HG03280 (cell line): ENCODE results near the gene UNC119.
"Not testable (repeated sequence)": the region's sequence is repeated elsewhere in the genome, so short reads cannot be mapped to it uniquely, and the experiment has no call there.

Experiments
- ATAC-seq: cut with Tn5 transposase; IDR thresholded peaks from one replicate; pipeline ENCODE4 v1.9.1; 2021; ENCODE audit warnings: mild to moderate bottlenecking, moderate library complexity; ENCODE audit not compliant: unreplicated experiment

UNC119 gene

DNA sequence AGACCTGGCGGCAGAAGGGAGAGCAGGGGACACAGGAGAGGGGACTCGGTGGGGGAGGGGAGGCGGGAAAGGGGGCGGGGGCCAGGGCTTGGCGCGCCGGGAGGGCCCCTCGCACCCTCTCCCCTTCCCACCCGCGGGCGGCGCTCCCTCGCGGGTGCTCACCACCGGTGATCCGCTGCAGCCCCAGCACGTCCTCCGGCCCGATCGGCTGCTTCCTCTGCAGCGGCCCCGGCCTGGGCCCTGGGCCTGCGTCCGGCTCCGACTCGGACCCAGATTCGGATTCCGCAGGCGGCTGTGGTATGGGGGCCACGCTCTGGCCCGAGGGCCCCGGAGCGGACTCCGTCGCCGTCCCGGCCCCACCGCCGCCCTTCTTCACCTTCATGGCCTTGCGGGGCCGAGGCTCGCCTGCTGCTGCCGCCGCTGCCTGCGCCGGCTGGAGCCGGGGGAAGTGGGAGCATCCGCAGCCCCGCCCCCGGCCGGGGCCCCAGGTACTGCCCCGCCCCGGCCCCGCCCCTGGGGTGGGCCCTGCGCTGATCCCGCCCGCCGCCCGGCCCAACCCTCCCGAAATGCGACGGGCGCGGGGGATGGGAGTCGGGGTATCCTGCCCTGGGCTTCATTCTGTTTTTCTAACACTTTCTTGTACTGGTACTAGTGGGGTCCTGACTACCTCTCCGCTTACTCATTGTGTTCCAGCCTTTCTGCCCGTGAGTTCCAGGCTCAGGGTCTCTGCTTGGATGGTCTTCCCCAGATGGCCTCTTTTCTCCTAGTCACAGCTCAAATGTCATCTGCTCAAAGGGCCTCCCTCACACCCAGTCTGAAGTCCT, at the start of gene UNC119:
UNC119 (minus strand) TSS at position 449 of the 824 bp plus-strand sequence; CDS start at position 382, 67 bp downstream.
- ATAC-seq, result peak; percentile 69

DNA sequence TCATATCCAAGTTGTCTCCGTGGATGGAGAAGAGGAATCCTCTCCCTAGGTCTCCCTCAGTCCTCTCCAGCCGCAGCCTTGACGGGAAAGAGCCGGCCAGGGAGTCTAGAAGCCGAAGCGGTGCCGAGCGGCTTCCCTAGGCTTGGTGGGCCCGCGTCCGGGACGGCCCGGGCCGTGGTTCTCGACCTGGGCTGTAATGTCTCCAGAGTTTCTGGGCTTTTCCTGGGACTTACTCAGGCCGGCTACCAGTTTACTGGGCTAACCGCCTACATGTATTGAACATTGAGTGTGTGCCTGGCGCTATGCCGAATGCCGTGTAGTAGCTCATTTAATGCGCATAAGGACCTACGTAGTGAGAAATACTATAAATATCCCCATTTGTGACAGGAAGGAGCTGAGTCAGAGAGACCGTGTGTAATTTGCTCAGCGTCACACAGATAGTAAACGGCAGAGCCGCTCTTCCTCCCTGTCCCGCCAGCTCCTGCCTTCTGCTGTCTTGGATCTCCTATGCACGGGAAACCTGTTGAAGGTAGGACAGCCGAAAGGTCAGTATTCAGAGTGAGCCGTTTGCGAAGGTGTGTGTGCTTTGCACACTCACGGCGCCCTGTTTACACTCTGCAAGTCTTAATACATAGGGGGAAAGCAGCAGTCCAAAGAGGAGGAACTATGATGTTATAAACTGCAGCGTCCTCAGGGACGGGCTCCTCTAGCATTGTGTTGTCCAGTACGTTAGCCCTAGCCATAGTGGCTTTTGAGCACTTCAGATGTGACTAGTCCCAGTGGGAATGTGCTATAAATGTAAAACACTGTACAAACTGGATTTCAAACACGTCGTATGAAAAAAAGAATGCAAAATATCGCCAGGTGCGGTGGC, 47.1 kb upstream of the UNC119 start:
- ATAC-seq, result peak; percentile 35

DNA sequence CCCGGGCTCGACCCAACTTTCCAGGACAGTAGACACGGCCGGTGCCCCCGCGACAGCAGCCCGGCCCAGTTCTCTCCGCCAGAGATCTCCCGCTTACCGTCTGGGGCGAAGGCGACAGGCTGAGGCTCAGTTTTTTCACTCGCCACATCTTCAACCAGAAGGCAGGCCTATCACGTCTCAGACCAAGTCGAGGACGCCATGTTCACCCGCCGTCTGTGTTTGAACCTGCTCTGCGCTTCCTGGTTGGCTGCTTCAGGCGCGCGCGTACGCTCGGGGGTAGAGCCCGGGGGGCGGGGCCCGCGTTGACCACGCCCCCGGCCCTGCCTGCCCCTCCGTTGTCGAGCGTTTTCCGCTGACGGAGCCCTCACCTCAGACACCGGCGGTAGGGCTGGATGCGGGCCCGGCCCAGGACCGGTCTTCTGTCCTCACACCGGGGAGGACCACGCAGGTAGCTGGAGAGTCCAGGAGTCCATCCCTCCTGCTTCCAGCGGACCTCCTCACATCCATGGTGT, 46.4 kb upstream of the UNC119 start, which contains the start of gene SPAG5:
SPAG5 (minus strand) TSS at position 227 of the 512 bp plus-strand sequence; CDS start at position 148, 79 bp downstream.
- peak; percentile 85 for ATAC-seq

DNA sequence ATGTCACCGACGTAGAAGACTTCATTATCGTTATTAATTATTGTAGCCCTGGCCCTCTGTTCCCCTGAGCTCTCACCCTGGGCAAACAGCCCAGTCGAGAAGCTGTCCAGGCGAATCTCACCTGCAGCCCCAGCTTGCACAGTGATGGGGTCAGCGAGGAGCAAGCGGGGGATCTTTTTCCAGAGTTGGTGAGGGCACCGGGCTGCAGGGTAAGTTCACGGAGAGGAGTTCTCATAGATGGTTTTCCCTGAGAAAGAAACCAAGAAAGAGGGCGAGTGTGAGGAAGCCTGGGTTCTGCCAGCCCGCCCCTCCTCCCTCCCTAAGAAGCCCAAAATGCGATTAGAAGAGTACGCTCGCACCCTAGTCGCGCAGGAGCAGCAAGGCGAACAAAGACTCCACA, 46.0 kb upstream of the UNC119 start:
- ATAC-seq, result peak; percentile 1

DNA sequence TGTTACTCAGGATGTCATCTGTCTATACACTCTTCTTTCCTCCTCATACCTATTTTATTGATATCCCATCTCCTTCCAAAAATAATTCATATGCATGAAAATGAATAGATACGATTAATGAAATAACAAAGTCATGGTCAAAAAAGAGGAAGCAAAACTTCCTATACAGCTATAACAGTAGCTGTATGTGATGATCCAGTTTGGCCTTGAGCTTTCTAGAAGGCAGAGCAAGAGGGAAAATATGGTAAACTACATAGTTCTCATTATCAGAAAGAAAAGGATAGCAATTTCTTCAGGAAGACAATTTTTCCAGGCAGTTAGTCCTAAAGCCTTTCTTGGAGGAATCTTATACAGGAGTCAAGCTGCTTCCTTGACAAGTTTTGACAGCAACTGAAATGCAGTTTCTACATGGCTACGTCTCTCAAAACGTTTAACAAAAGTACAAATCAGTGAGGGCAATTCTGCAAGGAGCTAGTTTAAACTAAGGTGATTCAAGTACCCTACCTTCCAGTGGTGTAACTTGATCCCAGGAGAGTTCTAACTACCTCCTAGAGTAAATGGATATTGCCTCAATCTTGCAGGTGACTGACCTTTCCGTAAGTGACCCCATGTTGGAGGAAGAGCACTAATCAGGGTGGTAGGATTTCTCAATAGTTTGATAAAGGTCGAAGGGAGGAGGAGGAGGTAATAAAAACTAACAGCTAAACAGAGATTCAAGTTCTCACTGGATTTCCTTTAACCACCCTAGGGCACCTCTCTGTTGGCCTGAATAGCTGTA, 45.4 kb upstream of the UNC119 start:
- ATAC-seq, result no peak

DNA sequence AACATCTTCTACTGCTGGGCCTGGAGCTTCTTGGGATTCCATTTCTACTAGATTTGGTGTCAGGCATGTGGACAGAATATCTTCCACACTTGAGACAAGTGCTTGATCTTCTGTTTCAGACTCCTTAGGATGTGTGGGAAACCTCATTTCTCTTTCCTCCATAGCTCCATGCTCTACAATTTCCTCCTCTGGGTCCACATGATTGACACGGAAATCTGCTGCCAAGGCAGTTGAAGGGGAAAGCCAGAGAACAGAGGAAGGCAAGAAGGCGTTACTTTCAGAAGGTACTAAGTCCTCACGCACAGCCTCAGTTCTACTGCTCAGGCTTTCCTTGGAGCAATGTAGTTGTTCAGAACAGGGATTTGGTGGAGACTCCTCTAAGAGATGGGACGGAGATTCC, 39.8 kb upstream of the UNC119 start:
- no peak for ATAC-seq

DNA sequence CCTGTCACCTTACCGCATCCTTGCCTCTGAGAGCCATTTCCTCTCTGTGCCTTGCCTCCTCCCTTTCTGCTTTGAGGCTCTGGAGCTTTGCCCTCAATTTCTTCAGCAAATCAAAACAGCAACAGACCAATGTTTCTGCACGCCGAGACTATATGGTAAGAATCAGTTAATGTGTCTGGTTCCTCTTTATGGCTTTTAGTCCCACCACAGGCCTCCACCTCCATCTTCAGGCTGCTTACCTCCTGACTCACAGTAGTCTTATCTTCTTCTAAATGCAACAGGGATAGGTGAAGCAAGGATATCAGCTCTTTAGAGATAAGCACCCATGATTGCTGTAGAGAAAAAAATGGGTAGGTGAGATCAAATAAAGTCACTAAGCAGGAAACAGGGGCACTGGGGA, 33.4 kb upstream of the UNC119 start:
- ATAC-seq, result no peak

DNA sequence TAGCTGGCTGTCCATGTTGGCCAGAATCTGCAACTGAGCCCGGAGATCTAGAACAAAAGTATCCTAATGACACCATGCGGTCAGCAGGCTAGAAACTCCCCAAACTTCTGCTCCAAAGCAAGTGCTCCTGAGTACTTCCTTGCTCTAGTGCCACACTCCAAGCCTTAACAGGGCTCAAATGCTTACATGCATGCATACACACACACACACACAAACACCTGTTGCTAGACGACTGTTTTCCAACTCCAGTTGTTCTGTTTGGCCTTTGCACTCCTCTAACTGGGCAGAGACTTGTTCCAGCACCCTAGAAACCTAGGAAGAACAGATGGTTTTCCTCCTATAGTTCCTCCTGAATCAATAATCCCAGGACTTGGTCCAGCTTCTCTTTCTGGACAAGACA, 32.0 kb upstream of the UNC119 start:
- no peak for ATAC-seq

DNA sequence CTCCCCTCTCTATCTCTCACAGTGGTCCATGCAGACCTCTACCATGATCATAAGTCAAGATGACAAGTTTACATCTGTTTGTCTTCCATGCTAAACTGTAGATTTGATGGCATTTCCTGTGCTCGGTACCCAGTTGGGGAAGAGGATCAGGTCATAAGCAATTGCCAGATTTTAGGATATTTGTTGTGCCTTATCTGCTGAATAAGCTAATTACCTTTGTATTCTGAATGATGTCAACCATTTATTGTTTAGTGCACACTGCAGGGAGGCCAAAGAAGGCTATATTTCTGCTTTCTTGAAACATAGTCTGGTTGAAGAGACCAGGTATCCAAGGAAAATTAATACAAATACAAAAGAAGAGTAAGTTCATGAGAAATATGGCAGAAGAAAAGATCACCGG, 30.1 kb upstream of the UNC119 start:
- no peak for ATAC-seq

DNA sequence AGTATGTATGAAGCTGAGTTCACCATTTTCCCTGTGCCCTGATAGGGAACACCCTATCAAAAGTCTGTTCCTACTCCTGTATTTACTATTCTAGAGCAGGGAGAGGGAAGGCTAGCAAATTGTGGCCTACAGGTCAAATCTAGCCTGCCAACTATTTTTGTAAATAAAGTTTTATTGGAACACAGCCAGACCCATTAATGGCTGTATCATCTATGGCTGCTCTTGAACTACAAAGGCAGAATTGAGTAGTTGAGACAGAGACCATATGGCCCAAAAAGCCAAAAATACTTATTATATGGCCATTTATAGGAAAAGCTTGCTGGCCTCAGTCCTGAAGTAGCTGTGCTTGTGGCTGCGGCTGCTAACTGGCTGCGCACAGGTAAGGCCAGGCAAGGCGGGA, 28.5 kb upstream of the UNC119 start:
- ATAC-seq, result no peak

DNA sequence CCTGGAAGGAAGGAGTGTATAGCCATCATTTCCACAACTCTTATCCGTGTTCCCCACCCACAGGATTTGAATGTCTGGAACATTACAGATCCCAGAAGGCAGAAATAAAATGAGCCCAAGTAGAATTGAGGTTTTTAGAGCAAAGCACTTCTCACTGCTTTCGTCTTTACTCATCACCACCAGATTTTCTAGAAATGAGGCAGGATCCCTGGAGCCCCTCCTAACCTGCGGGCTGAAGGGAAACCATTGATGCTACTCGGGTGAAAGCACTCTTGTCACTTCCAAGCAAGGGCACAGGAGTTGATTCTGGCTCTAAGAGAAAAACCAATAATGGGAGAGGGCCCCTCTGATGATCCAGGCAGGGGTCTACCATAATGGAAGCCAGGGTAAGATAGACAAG, 27.1 kb upstream of the UNC119 start:
- no peak for ATAC-seq

DNA sequence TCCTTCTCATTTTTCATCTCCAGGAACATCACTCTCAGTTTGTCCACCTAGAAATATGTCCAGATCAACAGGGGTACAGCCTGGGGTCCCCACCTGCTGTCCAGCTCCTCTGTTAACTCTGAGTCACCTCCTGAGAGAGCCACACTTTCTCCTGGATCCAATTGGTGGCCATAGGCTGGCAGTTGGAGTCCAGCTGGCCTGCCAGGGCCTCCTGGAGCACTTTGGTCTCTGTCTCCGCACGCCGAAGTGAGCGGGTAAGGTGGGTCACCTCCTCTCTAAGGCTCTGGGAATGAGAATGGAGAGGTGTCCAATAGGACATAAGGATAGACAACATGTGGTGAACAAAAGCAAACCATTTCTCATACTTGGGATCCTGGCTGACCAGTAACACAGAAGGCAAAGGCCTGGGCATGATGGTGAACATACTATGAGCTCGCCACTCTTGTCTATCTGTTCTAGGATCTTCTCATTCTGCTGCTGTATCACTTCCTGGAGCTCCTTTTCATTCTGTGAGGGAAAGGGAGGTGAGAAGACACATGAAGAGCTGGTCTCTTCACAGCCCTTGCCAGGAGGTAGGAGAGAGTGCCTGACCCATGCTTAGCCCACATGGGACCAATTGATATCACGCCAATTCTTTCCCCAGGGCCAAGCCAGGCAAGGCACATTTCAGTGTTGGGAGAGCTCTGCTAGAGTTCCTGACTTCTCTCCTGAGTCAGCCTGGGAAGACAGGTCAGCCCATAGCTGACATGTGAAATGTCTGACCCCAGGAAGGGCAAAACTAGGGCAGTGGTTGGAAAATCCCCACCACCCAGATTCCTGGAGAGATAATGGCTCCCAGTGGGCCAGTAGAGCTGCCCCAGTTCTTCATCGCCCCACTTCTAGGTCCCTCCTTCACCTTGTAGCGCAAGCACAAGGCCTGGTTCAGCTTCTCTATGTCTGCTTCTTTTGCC, 26.1 kb upstream of the UNC119 start:
- ATAC-seq, result no peak

DNA sequence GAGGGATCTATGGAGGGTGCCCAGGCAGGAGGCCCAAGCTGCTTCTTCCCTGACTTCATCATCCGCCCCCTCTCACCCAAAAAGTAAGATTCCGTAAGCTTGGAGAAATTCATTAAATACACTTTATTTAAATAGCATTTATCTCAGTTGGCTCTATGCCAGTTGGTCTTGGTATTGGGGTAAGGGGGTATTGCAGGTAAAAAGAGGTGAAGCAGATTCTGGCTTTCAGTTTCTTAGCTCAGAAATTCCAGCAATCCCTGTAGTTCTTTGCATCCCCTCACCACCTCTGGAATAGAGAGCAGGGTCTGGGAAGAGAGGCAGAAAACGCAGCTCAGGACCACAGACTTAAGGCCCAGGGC, 25.0 kb upstream of the UNC119 start:
- ATAC-seq, result no peak

DNA sequence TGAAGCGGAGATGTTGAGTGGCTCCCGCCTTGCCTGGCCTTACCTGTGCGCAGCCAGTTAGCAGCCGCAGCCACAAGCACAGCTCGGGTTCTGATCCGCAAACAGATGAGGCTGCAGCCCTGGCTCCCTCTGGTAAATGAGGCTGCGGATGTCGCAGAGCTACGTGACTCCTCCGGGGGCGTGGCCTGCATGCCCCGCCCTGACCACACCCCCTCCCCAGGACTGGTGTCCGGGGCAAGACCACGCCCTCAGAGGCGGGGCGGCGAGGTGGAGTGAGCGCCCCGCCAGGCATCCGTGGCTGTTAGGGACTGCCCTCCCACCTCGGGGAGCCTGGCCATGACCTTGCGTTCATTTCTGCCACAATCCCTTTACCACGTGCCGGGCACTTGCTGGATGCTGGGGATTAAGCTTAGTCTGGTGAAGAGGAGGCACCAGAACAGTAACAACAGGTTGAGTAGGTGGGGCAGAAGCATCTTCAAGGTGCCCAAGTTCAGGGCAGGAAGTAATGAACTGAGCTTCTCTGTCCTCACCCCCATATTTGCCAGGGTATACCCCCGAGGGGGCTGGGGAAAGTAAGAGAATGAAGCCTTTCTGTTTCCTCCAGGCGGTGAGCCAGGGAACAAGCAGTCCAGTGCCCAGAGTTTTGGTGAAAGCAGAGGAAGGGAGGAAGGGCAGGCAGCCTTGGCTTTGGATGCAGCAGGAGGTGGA, 24.5 kb upstream of the UNC119 start, which contains the start of gene ALDOC:
ALDOC (minus strand) TSS at position 138 of the 708 bp plus-strand sequence. CDS start 1,363 bp downstream, outside the sequence.
- peak; percentile 86 for ATAC-seq

DNA sequence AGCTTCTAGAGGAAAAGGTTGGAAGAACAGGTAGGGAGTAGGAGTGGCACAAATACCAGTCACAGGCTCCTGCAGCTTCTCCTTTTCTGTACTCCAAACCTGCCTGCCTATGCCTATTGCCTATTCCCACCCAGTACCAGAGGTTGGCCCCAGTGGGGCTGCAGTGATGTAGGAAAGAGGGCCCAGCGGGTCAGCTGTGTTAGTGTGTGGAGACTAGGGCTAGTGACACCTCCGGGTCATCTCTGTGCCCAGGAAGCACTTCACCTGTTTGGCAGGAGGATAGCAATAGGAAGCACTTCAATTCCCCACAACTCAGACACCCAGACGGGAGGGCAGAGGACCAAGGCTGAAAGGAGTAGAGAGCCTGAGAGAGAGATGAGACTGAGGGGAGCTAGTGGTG, 23.6 kb upstream of the UNC119 start:
- ATAC-seq, result not testable (repeated sequence)

DNA sequence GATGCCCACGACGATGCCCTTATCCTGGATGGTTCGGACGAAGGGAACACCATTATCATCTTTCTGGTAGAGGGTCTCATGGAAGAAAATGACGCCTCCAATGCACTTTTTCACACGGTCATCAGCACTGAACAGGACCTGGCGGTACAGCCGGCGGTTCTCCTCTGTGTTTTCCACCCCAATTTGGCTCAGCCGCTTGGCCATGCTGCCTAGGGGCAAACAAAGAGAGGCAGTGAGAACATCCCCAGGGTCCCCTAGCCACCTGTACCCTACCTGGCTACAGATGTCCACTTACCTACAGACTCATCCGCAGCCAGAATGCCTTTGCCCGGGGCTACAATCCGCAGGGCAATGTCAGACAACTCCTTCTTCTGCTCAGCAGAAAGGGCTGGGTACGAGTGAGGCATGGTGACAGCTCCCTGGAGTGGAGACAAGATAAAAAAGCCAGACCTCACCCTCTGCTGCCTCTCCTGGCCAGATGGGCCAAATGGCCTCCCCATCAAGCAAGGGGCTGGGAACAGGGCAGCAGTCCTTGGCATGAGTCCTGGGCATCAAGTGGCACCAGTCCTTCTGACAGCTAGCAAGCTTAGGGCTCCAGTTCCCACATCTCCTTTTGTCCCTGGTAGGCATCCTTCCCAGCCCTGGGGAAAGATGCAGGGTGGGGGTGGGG, 22.8 kb upstream of the UNC119 start:
- ATAC-seq, result no peak

DNA sequence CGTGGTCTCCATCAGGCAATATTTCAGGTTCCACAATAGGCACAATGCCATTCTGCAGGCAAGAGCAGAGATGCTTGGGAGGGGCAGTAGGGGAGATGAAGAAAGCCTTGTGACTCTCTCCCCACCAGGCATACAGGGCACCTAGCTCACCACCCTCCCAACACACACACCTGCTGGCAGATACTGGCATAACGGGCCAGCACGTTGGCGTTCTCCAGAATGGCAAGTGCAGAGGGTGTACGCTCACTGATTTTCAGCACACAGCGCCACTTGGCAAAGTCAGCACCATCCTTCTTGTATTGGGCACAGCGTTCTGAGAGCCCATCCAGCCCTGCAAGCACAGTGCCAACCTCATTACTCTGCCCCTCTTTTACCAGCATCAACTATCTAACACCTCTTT, 22.1 kb upstream of the UNC119 start:
- no peak for ATAC-seq

DNA sequence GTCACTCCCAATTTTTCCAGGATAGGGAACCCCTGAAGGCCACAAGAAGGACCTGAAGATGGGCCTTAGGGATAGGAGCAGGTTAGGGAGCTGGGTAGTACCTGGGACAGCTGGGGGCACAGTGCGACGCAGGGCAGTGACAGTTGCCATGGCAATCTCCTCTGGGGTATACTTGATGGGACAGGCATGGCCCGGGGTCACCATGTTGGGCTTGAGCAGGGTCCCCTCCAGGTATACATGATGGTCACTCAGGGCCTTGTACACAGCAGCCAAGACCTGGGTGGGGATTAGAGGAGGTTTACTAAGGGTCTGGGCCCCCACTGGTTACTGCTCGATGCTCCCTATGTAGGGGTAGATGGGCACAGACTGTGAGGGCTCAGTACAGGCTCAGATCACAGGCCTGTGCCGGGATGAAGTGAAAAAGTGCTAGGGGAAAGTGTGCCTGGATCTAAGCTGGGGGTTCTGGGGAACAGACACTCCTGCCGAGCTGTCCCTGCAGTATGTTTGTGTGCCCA, 21.6 kb upstream of the UNC119 start:
- no peak for ATAC-seq
